Prostate gland (tissue), 2 donors: ENCODE results near the gene COX8C.

Experiments used
- CTCF ChIP-seq, 4 experiments: fragments of 200-600 bp in 2 of 4; fragments of 450-650 bp in 2 of 4; sonication (generic) in 2 of 4; IDR thresholded peaks; 1 replicate in 3 of 4; 2 replicates in 1 of 4; pipeline ENCODE4 v1.5.1; 2016 to 2019; ENCODE audit warnings: antibody characterized with exemption in 4 of 4, mild to moderate bottlenecking in 2 of 4, moderate library complexity in 2 of 4
- POLR2A ChIP-seq: fragments of 450-650 bp; IDR thresholded peaks from one replicate; pipeline ENCODE4 v1.6.1; 2016; ENCODE audit warnings: antibody characterized with exemption, mild to moderate bottlenecking
- POLR2AphosphoS5 ChIP-seq: sonication (generic); formaldehyde crosslinking; IDR thresholded peaks from one replicate; pipeline ENCODE4 v1.6.1; 2017; ENCODE audit warnings: antibody characterized with exemption

GRCh38 chr14:93330609-93331000 lies 16.4 kb upstream of the COX8C start:
- TF ChIP-seq CTCF (IDR thresholded peaks at IDR 0.05) (no peak), POLR2AphosphoS5 (no peak), POLR2A (no peak)
